Daoy (cell line): ENCODE results near the gene YWHAE. TPM values are rescaled to one million over a fixed set of nuclear protein-coding genes. Genes with fewer than 3 reads are reported as not detected.

Experiments
- total RNA-seq: library from RNA; depleted of rRNA; stranded (reverse); fragments of >200 nt; shearing (Covaris generic); gene quantifications from 2 replicates; pipeline ENCODE4 v1.2.3, GENCODE V29; 2014; rRNA removed

The YWHAE gene
- total RNA-seq, 1 experiment from 2014 or later, result 772 TPM

Other genes starting within 250 kb of the YWHAE start
- 40.1 and 57.4 TPM in 2 replicates for gene ABR, start 220.2 kb downstream of the YWHAE start, total RNA-seq
- gene BHLHA9, start 129.8 kb downstream of the YWHAE start, total RNA-seq, result not detected in 2 replicates
- gene TRARG1, start 120.6 kb downstream of the YWHAE start, total RNA-seq, result not detected in 2 replicates
- 118 and 126 TPM in 2 replicates for gene CRK, start 56.0 kb upstream of the YWHAE start, total RNA-seq
- 55.9 and 57.2 TPM in 2 replicates for gene MYO1C, start 92.5 kb upstream of the YWHAE start, total RNA-seq
- gene INPP5K, start 116.4 kb upstream of the YWHAE start, total RNA-seq, result 27.4 and 43.3 TPM in 2 replicates
- 20.7 and 22.6 TPM in 2 replicates for gene PITPNA, start 162.6 kb upstream of the YWHAE start, total RNA-seq
- 11.5 and 11.9 TPM in 2 replicates for gene SLC43A2, start 228.6 kb upstream of the YWHAE start, total RNA-seq
- 2.1 and 4.0 TPM in 2 replicates for gene SCARF1, start 245.5 kb upstream of the YWHAE start, total RNA-seq
- 7.7 and 40.7 TPM in 2 replicates for gene RILP, start 249.6 kb upstream of the YWHAE start, total RNA-seq